HG03097 (cell line): ENCODE results near the gene COL5A3.
"Not testable (repeated sequence)": the region's sequence is repeated elsewhere in the genome, so short reads cannot be mapped to it uniquely, and the experiment has no call there.

Experiments
- ATAC-seq: cut with Tn5 transposase; IDR thresholded peaks from one replicate; pipeline ENCODE4 v1.9.1; 2021; ENCODE audit not compliant: unreplicated experiment, low FRiP score

Gene COL5A3

DNA sequence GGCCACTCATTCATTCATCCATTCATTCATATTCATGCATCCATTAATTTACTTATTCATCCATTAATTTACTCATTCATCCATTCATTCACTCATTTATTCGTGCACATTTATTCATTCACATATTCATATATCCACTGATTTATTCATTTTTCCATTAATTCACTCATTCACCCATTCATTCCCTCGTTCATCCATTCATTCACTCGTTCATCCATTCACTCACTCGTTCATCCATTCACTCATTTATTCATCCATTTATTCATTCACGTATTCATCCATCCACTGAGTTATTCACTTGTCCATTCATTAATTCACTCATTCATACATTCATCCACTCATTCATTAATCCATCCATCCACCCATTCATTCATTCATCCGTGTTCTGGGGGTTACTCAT is 38.2 kb downstream of the COL5A3 start:
- no peak for ATAC-seq

GRCh38 chr19:9971166-9971897 is 39.0 kb downstream of the COL5A3 start:
- no peak for ATAC-seq

DNA sequence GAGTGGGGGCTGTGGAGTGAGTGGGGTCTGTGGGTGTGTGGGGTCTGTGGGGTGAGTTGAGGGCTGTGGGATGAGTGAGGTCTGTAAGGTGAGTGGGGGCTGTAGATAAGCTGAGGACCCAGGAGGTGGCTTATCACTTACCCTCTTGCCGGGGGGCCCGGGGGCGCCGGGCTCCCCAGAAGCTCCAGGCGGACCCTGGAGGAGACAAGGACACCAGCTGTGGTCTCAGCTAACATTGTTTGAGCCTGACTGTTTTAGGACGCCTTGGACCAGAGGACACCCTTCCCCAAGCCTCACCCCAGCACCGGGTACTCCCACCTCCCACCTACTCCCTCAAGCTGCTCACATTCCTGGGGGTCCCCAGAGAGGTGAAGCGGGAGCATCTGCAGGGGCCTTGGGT is 39.8 kb downstream of the COL5A3 start:
- no peak for ATAC-seq

GRCh38 chr19:9969688-9969975 is 40.7 kb downstream of the COL5A3 start:
- ATAC-seq, result no peak

- no peak for ATAC-seq
These were observed 41.2 kb downstream of the COL5A3 start for GRCh38 chr19:9968820-9969687.

DNA sequence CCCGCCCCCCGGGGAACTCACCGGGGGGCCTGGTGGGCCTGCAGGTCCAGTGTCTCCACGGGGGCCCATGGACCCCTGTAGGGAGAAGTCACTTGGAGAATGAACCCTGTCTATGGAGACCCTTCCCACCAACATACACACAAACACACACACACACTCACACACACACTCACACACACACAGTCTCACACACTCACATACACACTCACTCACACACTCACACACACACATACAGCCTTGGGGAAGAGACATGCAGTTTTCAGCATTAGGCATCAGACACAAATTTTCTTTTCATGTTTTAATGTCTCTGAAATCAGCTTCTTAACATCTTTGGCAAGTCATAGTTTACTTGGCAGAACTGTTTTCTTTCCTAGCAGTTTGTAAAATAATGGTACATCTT is 43.0 kb downstream of the COL5A3 start:
- no peak for ATAC-seq

GRCh38 chr19:9966448-9966847 is 43.9 kb downstream of the COL5A3 start:
- no peak for ATAC-seq

GRCh38 chr19:9966024-9966423 is 44.3 kb downstream of the COL5A3 start:
- no peak for ATAC-seq

DNA sequence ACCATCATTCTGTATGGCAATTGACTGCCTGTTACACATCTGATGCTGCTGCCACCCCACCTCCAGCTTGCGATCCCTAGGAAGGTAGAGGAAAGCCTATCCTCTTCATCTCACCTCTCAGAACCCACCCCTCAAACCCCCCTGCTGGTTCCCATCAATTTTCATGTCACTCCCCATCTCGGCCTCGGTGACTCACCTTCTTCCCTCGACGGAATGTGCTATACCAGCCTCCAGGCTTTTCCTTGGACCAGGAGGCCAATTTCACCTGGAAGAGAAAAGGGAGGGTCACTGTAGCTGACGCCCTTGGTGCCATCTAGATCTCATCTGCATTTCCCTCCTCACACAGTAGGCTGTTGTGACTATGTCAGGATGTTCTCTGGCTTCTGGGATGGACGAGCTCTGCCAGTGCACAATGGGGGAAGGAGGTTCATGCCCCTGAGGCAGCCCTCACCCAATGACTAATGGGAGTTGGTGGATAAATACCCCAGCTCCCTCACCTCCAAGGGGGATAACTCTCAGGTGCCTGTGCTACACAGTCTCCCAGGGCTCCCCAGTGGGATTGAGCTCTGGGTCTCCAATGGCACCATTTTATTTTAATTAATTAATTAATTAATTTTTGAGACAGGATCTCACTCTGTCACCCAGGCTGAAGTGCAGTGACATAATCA is 47.5 kb downstream of the COL5A3 start:
- no peak for ATAC-seq

DNA sequence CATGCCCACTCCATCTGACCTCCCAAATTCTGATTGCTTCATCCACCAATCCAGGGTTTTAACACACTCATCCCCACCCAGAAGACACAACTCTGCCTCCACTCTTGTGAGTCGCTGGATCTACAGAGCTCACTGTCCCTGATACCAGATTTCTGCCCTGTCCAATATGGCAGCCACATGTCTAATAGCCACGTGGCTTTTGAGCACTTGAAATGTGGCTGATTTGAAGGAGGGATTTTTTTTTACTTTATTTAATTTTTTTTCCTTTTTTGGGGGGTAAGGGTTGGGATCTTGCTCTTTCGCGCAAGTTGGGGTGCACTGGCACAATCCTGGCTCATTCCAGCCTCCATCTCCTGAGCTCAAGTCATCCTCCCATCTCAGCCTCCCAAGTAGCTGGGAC is 49.2 kb downstream of the COL5A3 start:
- no peak for ATAC-seq

- ATAC-seq, result no peak
These were observed 51.9 kb downstream of the COL5A3 start for GRCh38 chr19:9958379-9958821.

- ATAC-seq, result no peak
These were observed 53.3 kb downstream of the COL5A3 start for GRCh38 chr19:9956956-9957355.

DNA sequence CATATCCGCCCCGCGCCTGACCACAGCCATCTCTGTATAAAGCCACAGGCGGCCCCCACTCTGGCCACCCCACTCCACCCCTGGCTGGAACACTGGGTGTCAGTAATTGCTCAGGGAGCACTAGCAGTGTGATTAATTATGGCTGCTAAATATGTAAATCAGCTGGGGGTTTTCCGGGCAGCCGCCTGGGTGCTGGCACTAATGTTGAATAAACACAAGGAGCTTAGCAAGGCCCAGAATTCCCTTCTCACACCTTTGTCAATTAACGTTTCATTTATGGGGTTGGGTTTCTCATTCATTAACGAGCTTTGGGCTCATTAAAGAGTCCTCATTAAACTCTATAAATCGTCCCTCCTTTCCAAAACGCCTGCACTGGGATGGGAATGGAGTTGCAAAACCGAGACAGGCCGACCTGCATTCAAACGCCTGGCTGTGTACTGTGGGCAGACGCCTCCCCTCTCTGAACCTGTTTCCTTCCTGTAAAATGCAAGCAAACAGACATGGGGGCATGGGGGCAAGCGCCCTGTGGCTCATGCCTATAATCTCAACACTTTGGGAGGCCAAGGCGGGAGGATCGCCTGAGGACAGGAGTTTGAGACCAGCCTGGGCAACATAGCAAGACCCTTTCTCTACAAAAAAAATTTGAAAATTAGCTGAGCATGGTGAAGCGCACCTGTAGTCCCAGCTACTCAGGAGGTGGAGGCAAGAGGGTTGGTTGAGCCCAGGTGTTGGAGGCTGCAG is 56.3 kb downstream of the COL5A3 start:
- ATAC-seq, result no peak

- ATAC-seq, result no peak
These were observed 58.0 kb downstream of the COL5A3 start for GRCh38 chr19:9952276-9952675.

- ATAC-seq, result no peak
These were observed 62.9 kb downstream of the COL5A3 start for GRCh38 chr19:9947441-9947840.

- ATAC-seq, result not testable (repeated sequence)
These were observed 63.7 kb downstream of the COL5A3 start for GRCh38 chr19:9946528-9947125.

DNA sequence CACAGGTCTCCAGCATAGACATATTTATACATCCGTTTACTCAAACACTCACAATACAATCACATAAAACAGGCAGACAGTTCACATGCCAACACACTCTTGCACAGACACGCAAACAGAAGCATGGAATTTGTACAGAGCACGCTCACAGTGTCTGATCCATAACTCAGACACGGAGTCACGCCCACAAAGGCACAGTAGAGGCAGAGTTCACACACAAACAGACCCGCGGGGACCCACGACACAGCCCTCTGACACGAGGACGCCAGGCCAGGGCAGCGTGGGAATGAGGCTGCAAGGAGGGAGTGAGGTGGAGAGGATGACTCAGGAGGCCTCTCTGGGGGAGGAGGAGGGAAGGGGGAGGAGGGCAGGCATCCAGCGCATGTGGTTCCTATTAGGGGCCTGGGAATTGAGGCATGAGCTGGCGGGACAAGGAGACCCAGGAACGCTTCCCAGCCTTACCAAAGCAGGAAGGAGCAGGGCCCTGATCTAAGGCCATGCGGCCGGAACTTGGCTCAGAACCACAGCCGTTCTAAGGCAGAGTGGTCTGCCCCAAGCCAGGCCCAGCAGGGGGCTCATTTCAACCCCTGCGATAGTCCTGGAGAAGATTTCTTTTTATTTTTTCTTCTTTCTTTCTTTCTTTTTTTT is 64.9 kb downstream of the COL5A3 start:
- no peak for ATAC-seq

DNA sequence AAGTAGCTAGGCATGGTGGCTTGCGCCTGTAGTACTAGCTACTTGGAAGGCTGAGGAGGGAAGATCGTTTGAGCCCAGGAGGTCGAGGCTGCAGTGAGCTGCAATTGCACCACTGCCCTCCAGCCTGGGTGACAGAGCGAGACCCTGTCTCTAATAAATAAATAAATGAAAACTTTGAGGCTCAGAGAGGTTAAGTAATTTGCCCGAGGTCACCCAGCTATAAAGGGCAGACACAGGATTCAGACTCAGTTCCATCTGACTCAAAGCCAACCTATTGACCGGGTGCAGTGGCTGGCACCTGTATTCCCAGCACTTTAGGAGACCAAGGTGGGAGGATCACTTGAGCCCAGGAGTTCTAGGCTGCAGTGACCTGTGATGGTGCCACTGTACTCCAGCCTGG is 66.6 kb downstream of the COL5A3 start:
- ATAC-seq, result no peak

DNA sequence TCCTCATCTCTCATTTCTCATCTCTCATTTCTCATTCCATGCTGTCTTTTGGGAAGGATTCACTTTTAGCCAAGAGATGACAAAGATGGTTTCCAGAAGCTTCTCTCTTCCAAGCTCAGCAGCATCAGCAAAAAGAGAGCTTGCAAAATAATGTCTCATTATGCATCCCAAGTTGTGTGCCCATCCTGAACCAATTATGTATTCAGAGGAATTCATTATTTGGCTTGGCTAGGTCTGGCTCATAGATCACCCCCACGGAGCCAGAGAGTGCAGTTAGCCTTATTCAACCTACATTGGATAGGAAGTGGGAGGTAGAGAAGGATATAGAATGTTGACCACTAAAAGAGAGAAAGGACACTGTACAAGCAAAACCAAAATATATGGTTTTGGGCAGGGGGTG is 68.6 kb downstream of the COL5A3 start:
- no peak for ATAC-seq

- no peak for ATAC-seq
These were observed 69.1 kb downstream of the COL5A3 start for GRCh38 chr19:9941231-9941630.
